Caco-2 (cell line): ENCODE results near the gene LALBA. TPM values are rescaled to one million over a fixed set of nuclear protein-coding genes. Genes with fewer than 3 reads are reported as not detected.

Source experiments
- BruUV-seq: library from RNA; stranded (reverse); fragments of 400-500 nt; replicated peaks from 2 replicates; lab custom pipeline; 2021; lab: Mats Ljungman, UMichigan
- CTCF ChIA-PET: fragments of 300-600 bp; sonication (Branson Sonifier 250); formaldehyde crosslinking; loops from one replicate; lab custom pipeline; 2022; ENCODE audit warnings: antibody characterized with exemption; lab: Charles Lee
- POLR2A ChIA-PET: fragments of 300-600 bp; sonication (Branson Sonifier 250); formaldehyde crosslinking; loops from one replicate; lab custom pipeline; 2022; ENCODE audit warnings: antibody characterized with exemption; lab: Charles Lee
- DNase-seq, 2 experiments: peaks; one replicate each; pipeline versions ENCODE4 v3.0.0 to v3.0.0-alpha.2; 2020 to 2022
- H3K27me3 ChIP-seq: replicated peaks from 2 replicates; pipeline ENCODE4 v1.6.0; 2011; ENCODE audit warnings: low read length; ENCODE audit not compliant: control insufficient read depth, insufficient read depth
- H3K36me3 ChIP-seq: 2 replicates; pipeline ENCODE4 v1.5.1; 2011; ENCODE audit warnings: low read length; ENCODE audit not compliant: control insufficient read depth, insufficient read depth
- H3K4me1 ChIP-seq: fragments of 250-450 bp; sonication (Bioruptor Pico); 2 replicates; pipeline ENCODE4 v1.5.1; 2020; ENCODE audit warnings: mild to moderate bottlenecking
- H3K4me3 ChIP-seq: 2 replicates; pipeline ENCODE4 v1.5.1; 2011; ENCODE audit warnings: low read depth, mild to moderate bottlenecking, control low read depth, low read length
- H3K9me3 ChIP-seq: fragments of 250-450 bp; sonication (Bioruptor Pico); 2 replicates; pipeline ENCODE4 v1.5.1; 2020; ENCODE audit warnings: mild to moderate bottlenecking, moderate library complexity
- H3K27ac Mint-ChIP-seq: one replicate; pipeline ENCODE4 v1.8.0; 2022; ENCODE audit warnings: mixed read lengths; ENCODE audit not compliant: unreplicated experiment
- H3K27me3 Mint-ChIP-seq: one replicate; pipeline ENCODE4 v1.8.0; 2022; ENCODE audit warnings: mixed read lengths; ENCODE audit not compliant: insufficient read depth, unreplicated experiment
- H3K36me3 Mint-ChIP-seq: one replicate; pipeline ENCODE4 v1.8.0; 2022; ENCODE audit warnings: mild to moderate bottlenecking, mixed read lengths; ENCODE audit not compliant: insufficient read depth, unreplicated experiment
- H3K4me1 Mint-ChIP-seq: one replicate; pipeline ENCODE4 v1.8.0; 2022; ENCODE audit warnings: low read depth, mixed read lengths; ENCODE audit not compliant: unreplicated experiment
- H3K4me3 Mint-ChIP-seq: one replicate; pipeline ENCODE4 v1.8.0; 2022; ENCODE audit warnings: mild to moderate bottlenecking, moderate library complexity, mixed read lengths; ENCODE audit not compliant: unreplicated experiment
- H3K9me3 Mint-ChIP-seq: one replicate; pipeline ENCODE4 v1.8.0; 2022; ENCODE audit warnings: mixed read lengths; ENCODE audit not compliant: unreplicated experiment
- intact Hi-C: fragments of 100-400 bp; cut with micrococcal nuclease; formaldehyde crosslinking; loops from one replicate; pipeline ENCODE4 v1.10.0; 2022; ENCODE audit not compliant: unreplicated experiment
- total RNA-seq: library from RNA; stranded (reverse); gene quantifications from 2 replicates; pipeline ENCODE4 v1.2.3, GENCODE V29; 2022
- TF ChIP-seq, protein P1 (sequence below), 2 experiments: fragments of 200-600 bp in 1 of 2; IDR thresholded peaks; 1 replicate in 1 of 2; 2 replicates in 1 of 2; pipeline versions ENCODE4 v1.5.1 to v1.8.0; 2011 to 2022; ENCODE audit warnings: antibody characterized with exemption in 1 of 2, control low read depth in 1 of 2, inconsistent platforms in 1 of 2, low read depth in 1 of 2, low read length in 1 of 2, mild to moderate bottlenecking in 1 of 2, moderate library complexity in 1 of 2; ENCODE audit not compliant: insufficient read depth in 1 of 2, severe bottlenecking in 1 of 2, unreplicated experiment in 1 of 2

The LALBA gene
- total RNA-seq, 1 experiment from 2014 or later: not detected

- H3K4me3 ChIP-seq: no peak overlapping the region
- no peaks in the 10 kb centered on the region for H3K4me1 ChIP-seq
- ChIA-PET CTCF (interaction anchor here (1.1 kb wide), 1 partner anchor 70 kb away, joined by 3 read pairs; no protein-coding TSS in a partner anchor), POLR2A (no interaction called here)
- H3K4me3 Mint-ChIP-seq: no peak overlapping the region
- no peaks in the 10 kb centered on the region for H3K36me3 Mint-ChIP-seq
- peaks cover 7% of the 10 kb centered on the region for H3K4me1 Mint-ChIP-seq
- no peak overlapping the region for H3K27ac Mint-ChIP-seq
- peaks cover 28% of the 10 kb centered on the region for H3K9me3 Mint-ChIP-seq
- TF ChIP-seq, protein P1, sequence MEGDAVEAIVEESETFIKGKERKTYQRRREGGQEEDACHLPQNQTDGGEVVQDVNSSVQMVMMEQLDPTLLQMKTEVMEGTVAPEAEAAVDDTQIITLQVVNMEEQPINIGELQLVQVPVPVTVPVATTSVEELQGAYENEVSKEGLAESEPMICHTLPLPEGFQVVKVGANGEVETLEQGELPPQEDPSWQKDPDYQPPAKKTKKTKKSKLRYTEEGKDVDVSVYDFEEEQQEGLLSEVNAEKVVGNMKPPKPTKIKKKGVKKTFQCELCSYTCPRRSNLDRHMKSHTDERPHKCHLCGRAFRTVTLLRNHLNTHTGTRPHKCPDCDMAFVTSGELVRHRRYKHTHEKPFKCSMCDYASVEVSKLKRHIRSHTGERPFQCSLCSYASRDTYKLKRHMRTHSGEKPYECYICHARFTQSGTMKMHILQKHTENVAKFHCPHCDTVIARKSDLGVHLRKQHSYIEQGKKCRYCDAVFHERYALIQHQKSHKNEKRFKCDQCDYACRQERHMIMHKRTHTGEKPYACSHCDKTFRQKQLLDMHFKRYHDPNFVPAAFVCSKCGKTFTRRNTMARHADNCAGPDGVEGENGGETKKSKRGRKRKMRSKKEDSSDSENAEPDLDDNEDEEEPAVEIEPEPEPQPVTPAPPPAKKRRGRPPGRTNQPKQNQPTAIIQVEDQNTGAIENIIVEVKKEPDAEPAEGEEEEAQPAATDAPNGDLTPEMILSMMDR (IDR thresholded peaks at IDR 0.05; ENCODE audit: insufficient read depth in 1 of 2, low read depth in 1 of 2, low read length in 1 of 2, severe bottlenecking in 1 of 2, unreplicated experiment in 1 of 2): no peak
- intact Hi-C loops: loop anchor here (10.0 kb wide), 1 partner anchor 329 kb away; no protein-coding TSS in a partner anchor
- no peaks in the 10 kb centered on the region for H3K36me3 ChIP-seq
- H3K27me3 ChIP-seq: no peaks in the 10 kb centered on the region
- peaks cover 4% of the 10 kb centered on the region; the same call in 1 of the 2 replicates for H3K9me3 ChIP-seq
- BruUV-seq: no TSS peak
- DNase-seq: no peak
- H3K27me3 Mint-ChIP-seq: peaks cover 18% of the 10 kb centered on the region
These were observed 43.5 kb upstream of the LALBA start for GRCh38 chr12:48613321-48613720.

DNA sequence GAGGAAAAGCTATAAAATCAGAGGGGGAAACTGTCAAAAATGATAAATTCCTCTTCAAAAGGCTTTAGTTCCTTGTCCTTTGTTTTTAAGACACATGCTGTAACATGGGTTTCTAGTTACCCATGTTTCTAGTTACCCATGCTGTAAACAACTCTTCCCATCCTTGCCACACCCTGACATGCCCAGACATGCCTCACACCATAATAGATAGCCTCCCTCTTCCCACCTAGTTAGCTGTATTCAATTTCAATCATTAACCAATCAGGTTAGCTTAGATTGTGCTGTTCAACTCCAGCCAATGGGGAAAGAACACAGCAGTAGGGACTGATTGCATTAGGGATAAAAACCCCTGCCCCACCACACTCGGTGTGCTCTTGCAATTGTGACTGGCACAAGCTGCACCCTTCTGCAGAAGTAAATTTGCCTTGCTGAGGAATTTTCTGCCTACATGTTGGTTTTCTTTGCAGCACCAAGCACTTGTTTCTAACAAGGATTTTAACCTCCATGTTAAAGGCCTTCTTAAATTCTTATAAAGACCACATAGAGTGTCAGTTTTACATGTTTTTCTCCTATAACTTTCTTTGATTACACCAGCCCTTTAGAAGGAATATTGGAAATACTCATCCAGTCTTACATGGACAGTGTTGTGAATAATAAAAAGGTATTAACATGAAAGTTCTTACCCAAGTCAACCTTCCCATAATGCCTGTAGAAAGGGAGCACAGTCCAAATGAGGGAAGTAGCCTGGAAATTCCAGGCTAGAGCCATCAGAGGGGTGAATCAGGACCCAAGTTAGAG is 32.5 kb upstream of the LALBA start:
- no TSS peak for BruUV-seq
- TF ChIP-seq, protein P1 (IDR thresholded peaks at IDR 0.05; ENCODE audit: insufficient read depth in 1 of 2, low read depth in 1 of 2, low read length in 1 of 2, severe bottlenecking in 1 of 2, unreplicated experiment in 1 of 2): no peak
- Histone ChIP-seq H3K4me3 (no peak overlapping the region), H3K27me3 (no peaks in the 10 kb centered on the region; the same call in 1 of the 2 replicates), H3K36me3 (no peaks in the 10 kb centered on the region), H3K9me3 (peaks cover 32% of the 10 kb centered on the region; the same call in 1 of the 2 replicates), H3K4me1 (no peaks in the 10 kb centered on the region)
- DNase-seq: no peak
- intact Hi-C loops: no loop called here
- Mint-ChIP-seq H3K27ac (no peak overlapping the region), H3K4me1 (no peaks in the 10 kb centered on the region), H3K4me3 (no peak overlapping the region), H3K27me3 (peaks cover 21% of the 10 kb centered on the region), H3K36me3 (no peaks in the 10 kb centered on the region), H3K9me3 (peaks cover 48% of the 10 kb centered on the region)
- POLR2A ChIA-PET: no interaction called here
- CTCF ChIA-PET: no interaction called here

DNA sequence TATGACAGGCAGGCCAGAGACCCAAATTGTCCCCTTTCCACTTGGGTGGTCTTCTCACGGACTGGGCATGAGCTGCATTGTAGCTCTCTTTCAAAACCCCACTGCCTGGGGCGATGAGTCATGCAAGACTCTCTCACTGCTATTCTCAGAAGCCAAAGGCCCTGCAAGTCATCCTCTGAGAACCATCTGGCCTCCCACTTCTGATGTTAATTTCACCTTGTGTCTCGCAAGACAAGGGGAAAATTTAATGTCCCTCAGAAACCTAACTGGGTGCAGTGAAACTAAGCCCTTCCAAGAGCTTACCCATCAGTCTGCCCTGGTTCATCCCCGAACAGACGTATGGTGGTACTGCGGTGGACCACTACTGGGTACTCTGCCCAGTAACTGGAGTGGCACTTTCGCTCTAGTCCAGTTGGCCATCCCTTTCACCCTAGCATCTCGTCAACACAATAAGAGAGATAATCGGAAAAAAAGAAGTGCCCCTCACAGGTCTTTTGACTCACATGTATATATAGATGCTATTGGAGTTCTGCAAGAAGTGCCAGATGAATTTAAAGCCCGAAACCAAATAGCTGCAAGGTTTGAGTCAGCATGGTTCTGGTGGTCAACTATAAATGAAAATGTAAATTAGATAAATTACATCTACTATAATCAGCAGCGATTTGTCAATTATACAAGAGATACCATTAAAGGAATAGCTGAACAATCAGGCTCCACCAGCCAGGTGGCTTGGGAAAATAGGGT is 31.3 kb upstream of the LALBA start:
- H3K36me3 Mint-ChIP-seq: no peaks in the 10 kb centered on the region
- H3K4me1 Mint-ChIP-seq: no peaks in the 10 kb centered on the region
- H3K27me3 ChIP-seq: no peaks in the 10 kb centered on the region; the same call in 1 of the 2 replicates
- intact Hi-C loops: no loop called here
- H3K27ac Mint-ChIP-seq: no peak overlapping the region
- TF ChIP-seq, protein P1 (IDR thresholded peaks at IDR 0.05; ENCODE audit: insufficient read depth in 1 of 2, low read depth in 1 of 2, low read length in 1 of 2, severe bottlenecking in 1 of 2, unreplicated experiment in 1 of 2): no peak
- no TSS peak for BruUV-seq
- ChIA-PET POLR2A (no interaction called here), CTCF (no interaction called here)
- H3K4me3 ChIP-seq: no peak overlapping the region
- peaks cover 39% of the 10 kb centered on the region for H3K9me3 ChIP-seq
- no peak for DNase-seq
- H3K27me3 Mint-ChIP-seq: peaks cover 21% of the 10 kb centered on the region
- no peaks in the 10 kb centered on the region for H3K36me3 ChIP-seq
- peaks cover 36% of the 10 kb centered on the region for H3K9me3 Mint-ChIP-seq
- H3K4me1 ChIP-seq: no peaks in the 10 kb centered on the region
- H3K4me3 Mint-ChIP-seq: no peak overlapping the region
